GM21717 (cell line): ENCODE measurements around the gene ZNF337.
"Not testable (repeated sequence)": the region's sequence is repeated elsewhere in the genome, so short reads cannot be mapped to it uniquely, and the experiment has no call there.

Experiments
- ATAC-seq: cut with Tn5 transposase; IDR thresholded peaks from one replicate; pipeline ENCODE4 v1.9.1; 2021; ENCODE audit warnings: mild to moderate bottlenecking, moderate library complexity; ENCODE audit not compliant: unreplicated experiment

Gene ZNF337

DNA sequence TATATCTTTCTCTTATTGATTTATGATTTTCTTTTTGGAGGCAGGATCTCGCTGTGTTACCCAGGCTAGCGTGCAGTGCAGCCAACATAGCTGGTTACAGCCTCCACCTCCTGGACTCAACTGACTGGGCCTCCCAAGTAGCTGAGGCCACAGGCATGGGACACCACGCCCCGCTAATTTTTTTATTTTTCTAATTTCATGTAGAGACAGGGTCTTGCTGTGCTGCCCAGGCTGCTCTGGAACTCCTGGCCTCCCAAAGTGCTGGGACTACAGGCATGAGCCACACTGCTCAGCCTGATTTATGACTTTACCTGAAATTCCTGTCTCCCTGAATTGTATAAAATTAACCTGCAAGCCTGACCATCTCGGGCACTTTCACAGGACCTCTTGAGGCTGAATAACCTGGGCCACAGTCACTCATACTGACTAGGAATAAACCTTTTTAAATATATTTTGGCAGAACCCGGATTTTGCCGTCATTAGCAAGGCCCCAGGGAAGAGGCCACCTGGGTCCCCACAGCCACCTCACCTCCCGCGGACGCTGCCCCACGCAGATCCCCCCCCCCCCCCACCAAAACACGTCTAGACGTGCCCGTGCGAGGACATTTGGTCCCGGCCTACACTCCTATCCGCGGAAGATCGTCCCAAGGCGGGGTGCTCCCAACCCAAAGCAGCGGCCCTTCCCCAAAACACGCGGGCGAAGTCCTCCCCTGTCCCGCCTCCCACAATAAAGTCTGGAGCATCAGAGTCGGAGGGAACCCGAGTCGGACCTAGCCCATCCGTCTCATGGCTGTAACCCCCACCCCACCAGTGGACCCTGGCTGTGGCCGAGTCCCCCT is 902 bp downstream of the ZNF337 start:
- ATAC-seq = no peak

DNA sequence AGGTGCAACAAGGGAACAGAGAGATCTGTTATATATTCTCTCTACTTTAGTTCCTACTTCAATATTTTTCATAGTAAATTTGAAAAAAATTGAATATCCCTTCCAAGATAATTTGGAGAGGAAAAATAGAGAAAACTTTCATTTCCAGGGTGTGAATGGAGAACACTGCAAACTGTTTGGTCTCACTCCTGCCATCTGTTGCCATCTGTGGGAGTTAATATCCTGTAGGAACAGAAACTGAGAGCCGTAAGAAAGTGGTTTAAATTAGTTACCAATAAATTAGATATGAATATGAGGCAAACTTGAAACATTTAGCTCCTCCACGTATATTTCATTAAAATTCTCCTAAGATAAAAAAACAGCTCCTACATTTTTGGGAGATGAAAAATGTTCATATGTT is 4.2 kb downstream of the ZNF337 start:
- no peak for ATAC-seq

DNA sequence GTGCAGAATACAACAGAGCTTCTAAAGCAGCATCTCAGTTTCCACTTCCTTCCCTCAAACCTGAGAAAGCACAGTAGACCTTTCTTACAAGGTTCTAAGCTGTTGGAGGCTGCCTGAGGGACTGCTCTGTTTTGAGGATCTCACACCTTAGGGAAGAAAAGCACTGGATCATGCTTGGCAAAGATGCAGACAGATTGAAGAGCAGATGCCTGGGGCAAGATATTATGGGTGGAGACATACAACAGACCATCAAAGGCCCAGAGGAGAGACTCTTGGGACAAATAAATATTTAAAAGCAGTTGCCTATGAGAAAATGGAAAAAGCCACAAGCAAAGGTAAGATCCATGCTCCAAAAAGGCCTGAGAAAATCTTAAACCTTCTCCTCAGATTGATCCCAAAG is 6.2 kb downstream of the ZNF337 start:
- ATAC-seq = no peak

DNA sequence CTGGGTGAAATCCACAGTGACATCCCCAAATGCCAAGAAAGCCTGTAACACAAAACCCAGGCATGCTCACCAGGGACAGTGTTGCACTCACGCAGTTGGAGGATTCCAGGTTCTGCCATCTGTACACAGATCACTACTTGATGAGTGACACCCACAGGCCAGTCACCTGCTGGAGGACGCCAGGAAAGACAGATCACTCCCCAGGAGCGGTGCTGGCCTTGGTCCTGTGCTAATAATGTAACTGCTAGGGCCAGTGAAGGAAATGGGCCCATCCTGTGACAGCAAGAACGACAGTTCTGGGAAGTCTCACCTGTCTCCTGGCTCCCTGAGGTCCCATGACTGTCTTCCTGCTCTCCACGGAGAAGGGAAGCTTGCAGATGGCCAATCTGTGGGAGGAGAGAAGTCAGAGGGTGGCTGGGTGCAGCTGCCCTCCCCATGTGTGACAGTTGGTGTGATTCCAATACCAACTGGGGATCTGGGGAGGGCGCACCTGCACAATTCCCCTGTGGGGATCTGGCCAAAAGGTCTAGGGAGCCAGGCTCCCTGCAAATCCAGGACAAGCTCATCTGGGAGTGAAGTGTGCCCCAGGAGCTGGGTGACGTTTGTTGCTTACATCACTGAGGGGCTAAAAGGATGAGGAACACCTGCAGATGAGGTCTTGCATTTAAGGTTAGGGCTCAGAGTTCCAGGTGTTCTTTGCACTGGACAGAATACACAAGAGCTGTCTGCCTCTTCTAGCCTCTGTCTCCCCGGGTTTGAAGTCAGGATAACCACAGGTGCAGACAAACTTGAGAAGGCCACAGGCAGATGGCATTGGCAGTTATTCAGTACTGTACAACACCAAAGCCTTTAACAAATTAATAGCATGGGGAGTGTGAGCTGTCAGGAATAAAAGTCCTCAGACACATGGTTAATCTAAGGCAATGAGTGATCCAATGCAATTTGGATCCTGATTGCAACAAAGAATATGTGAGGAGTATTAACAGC is 10.3 kb downstream of the ZNF337 start:
- peak; percentile 25 for ATAC-seq

DNA sequence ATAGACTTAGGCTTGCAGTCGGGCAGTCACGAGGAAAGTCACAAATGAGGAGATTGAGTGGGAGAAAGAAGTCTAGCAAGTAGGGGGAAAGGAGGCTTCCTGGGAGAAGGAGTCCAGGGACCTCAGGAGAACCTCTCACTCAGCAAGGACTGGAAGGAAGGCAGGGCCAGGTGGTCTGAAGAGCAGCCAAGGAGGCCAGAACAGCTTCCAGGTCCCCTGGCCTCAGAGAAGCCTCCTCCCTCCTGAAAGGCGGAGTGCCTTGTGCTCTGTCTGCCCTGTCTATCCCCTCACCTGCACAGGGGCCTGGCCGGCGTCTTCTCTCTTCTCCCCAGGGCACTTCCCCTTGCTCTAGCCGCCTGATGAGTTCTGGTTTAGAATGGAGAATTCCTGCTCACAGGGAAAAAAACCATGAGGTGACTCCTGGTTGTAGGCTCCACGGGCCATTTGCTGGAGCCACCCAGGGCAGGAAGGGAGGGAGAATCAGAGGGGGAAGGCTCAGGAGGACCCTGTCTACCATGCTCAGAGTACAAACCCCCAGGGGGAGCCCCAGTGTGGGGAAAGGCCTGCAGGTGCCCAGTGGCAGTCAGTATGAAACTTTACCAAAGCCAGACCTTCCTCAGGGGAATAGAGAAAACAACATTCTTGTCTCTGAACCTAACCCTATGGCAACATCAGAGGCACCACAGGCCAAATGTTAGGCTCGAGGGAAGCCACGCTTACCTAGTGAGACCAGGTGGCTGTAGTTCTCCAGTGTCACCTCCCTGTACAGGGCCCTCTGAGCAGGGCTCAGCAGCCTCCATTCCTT is 11.2 kb downstream of the ZNF337 start:
- peak; percentile 69 for ATAC-seq

DNA sequence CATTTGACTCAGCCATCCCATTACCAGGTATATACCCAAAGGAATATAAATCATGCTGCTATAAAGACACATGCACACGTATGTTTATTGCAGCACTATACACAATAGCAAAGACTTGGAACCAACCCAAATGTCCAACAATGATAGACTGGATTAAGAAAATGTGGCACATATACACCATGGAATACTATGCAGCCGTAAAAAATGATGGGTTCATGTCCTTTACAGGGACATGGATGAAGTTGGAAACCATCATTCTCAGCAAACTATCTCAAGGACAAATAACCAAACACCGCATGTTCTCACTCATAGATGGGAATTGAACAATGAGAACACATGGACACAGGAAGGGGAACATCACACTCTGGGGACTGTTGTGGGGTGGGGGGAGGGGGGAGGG is 12.8 kb downstream of the ZNF337 start:
- not testable (repeated sequence) for ATAC-seq

DNA sequence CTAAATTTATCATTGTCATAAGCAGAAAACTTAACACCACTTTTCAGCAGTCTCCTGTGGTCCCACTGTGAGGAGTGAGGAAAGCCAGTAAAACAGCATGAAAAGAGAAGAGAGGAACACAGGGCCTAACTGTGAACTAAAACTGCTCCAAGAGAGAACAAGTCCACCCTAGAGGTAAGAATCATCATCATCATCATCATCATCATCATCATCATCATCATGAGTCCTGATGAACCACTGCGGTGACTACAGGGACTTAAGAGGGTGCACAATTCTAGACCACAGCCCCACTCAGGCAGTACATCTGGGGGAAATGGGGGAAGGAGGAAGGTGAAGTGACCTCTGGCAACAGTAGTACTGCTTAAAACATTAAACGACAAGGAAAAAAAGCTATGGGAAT is 13.6 kb downstream of the ZNF337 start:
- no peak for ATAC-seq

DNA sequence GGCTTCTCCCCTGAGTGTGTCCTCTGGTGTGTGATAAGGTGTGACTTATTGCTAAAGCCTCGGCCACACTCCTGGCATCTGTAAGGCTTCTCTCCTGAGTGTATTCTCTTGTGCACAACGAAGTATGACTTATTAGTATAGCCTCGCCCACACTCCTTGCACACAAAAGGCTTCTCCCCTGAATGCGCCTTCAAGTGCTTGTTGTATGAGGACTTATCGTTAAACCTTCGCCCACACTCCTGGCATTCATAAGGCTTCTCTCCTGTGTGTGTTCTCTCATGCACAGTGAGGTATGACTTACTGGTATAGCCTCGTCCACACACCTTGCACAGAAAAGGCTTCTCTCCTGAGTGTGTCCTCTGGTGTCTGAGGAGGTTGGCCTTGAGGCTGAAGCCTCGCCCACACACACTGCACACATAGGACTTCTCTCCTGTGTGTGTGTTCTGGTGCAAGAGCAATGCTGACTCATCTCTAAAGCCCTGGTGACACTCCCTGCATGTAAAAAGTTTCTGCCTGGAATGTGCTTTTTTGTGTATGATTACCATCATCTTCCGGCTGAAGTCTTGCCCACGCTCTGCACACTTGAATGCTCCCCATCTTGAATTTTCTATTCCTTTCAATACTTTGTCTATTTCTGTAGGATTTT is 20.4 kb downstream of the ZNF337 start:
- ATAC-seq = peak; percentile 73

DNA sequence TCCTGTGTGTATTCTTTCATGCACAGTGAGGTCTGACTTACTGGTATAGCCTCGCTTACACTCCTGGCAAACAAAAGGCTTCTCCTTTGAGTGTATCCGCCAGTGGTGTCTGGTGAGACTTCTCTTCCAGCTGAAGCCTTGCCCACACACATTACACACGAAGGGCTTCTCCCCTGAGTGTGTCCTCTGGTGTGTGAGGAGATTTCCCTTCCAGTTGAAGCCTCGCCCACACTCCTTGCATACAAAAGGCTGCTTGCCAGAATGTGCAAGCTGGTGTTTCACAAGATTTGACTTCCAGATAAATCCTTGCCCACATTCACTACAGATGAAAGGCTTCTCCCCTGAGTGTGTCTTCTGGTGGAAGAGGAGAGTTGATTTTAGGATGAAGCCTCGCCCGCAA is 21.5 kb downstream of the ZNF337 start:
- no peak for ATAC-seq

DNA sequence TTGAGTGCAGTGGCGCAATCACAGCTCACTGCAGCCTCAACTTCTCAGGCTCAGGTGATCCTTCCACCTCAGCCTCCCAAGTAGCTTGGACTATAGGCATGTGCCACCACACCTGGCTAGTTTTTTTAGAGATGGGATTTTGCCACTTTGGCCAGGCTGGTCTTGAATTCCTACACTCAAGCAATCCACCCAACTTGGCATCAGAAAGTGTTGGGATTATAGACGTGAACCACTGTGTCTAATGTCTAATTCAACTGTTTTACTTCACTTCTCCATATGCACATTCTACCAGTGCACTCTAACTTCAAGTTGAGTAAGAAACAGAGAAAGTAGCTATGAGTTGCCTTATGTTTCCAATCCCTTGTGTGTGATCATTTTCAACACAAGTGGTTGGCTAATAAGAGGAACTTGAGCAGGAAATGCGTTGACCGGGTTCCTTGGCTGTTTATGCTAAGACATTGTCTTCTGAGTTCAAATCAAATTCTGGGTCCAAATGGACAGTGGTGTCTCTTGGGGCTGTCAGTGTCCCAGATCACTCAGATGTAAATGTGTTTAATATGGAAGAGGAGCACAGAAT is 23.9 kb downstream of the ZNF337 start:
- no peak for ATAC-seq

DNA sequence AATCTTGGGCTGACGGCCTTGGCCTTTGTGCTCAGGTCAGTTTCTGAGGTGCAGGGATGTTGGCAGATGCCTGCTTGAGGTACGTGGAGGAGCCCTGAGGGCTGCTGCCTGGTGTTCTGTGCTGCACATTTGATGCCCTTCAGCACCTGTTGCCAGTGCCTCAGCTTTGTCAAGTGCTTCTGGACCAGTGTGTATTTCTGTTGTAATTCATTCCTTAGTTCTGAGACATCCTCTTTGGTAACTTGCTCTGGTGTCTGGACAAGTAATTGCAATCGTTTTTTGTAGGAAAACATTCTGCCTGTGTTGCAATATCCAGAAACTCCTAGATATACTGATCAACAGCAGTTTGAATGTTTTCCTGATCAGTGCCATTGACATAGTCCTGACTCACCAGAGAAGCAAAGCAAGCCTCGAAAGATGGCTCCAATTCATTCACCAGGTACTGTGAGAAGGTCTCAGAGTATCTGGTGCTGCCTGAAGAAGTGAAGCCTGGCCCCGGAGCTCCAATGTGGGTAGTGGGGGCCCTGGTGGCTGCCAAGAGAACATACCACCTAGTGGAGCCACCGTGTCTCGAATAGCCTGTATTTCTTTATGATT is 26.7 kb downstream of the ZNF337 start:
- no peak for ATAC-seq

DNA sequence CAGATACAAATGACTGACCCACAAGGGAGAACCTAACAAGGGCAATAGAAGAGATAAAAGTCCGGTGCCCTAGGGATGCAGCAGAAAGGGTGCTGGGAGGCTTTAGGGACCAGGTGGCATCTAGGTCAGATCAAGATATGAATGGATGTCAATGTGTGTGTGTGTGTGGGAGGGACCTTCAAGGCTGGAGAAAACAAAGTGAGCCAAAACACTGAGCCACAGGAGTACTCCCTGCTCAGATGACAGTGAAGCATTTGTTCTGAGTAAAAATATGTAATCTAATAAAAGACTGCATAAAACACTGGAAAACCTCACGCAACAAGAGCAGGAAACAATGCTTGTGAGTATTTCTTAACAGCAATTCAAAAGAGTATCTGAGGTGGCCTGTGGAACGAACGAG is 28.2 kb downstream of the ZNF337 start:
- ATAC-seq = no peak

DNA sequence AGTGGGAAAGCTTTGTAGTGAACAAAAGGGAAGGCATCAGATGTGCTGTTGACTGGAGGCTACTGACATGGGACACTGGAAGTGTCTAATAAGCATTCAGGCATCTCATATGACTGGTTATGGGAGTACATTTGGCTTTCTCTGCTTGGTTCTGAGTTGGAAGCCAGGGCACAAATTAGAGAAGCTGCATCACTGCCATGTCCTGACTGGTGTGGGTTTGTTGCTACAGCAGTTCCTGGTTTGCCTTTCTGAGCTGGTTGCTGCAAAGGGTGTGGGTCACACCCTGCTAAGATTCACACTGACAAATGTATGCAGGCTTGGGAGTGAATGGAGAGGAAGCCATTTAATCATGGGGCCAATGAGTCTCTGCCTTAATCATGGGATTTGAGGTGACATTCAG is 36.7 kb downstream of the ZNF337 start:
- ATAC-seq = no peak

DNA sequence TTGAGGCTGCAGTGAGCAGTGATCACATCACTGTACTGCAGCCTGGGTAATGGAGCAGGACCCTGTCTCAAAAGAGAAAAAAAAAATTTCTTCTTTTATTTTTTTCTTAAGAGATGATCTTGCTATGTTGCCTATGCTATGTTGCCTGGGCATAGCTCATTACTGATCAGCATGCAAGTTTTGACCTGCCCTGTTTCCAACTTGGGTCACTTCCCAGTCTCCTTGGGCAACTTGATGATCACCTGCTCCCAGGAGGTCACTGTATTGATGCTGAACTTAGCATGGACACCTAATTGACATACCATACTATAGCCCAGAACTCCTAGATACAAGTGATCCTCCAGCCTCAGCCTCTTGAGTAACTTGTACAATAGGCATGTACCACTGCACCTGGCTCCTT is 42.2 kb downstream of the ZNF337 start:
- no peak for ATAC-seq

DNA sequence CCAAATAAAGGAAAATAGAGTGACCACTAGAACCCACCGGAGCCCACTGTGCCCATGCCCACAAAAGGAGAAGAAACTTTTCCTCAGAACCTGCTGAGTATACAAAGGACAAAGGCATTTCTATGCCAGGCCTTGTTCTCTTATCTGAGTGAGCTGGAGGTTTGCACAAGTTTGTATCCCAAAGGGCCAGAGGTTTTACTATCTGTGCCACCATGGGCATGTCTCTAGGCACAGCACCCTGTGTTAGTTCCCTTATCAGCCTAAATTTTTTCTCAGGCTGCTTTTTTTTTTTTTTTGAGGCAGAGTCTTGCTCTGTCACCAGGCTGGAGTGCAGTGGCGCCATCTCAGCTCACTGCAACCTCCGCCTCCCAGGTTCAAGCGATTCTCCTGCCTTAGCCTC is 43.8 kb downstream of the ZNF337 start:
- not testable (repeated sequence) for ATAC-seq

DNA sequence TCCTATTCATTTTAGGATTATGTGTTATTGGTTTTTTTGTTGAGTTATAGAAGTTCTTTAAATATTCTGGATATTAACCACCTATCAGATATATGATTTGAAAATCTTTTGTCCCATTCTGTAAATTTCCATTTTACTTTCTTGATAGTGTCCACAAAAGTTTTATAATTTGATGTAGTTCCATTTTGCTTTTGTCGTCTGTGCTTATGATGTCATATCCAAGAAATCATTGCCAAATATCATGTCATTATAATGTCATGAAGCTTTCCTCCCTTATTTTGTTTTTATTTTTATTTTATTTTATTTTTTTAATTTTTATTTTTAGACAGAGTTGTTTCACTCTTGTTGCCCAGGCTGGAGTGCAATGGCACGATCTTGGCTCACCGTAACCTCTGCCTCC is 51.8 kb downstream of the ZNF337 start:
- no peak for ATAC-seq

DNA sequence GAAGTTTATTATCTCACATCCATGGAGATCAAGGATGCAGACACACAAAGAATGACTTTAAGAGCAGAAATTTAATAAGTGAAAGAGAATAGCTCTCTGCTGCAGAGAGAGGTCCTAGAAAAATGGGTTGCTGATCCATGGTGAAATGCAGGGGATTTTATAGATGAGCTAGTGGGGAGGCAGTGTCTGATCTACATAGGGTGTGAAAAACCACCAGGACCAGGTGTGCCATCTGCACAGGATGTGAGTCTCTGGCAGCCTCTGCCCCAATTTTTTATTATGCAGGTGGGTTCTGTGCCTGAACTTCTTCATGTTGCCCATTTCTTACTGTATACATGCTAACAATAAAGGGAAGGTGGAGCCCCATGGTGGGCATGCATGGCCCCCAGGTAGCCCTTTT is 52.9 kb downstream of the ZNF337 start:
- ATAC-seq = no peak

DNA sequence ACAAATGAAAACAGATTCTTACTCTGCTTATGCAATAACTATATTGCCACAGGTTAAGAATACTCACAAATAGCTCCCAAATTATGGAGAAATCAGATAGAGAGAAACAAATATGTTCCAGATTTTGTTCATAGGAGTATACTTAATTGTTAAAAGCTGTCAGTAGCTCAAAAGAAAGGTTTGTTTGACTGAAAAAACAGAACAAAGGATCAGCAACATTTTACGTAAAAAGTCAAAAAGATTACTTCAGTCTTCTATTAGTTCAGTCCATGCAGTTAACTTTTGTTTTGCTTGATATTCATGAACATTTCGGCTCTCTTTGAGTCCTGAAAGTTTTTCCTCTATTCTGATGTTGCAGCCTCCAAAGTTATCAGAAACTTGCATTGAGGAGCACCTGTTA is 59.4 kb downstream of the ZNF337 start:
- no peak for ATAC-seq

DNA sequence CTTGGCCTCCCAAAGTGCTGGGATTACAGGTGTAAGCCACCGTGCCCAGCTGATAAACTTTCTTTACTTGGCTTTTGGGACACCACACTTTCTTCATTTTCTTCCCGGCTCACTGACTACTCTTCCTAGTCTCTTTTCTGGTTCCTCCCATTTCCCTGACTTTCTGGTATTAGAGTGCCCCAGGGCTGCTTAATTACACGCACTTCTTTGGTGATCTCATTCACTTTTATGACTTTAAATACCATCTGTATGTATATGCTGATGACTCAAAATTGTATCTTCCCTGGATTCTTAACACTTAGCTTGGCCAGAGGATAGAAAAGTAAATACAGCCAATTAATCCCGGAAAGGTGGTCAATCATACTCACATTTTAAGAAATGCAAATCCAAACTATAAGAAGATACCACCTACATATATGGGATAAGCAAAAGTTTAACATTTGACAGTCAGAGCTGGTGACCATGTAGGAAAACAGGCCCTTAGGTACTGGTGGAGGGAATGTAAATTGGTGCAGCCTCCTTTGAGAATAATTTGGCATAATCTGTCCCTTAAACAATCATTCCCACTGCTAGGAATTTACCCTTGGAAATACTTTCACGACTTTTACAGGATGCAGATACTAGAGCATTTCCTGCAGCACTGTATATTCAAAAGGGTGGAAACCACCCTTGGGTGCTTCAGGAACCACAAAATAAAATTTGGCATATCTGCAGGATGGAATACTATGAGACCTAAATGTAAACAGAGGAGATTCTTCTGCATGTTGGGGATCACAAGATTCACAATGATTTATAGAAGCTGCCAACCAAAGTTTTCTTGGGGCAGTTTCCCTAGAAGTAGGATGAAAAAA is 63.5 kb downstream of the ZNF337 start:
- ATAC-seq = no peak
